HL-60/S4 treated with retinoic acid at 250 ng/mL for 4 days and 3 days (cell line): Measurements from ENCODE around the gene SP6.

ENCODE experiments used
- in situ Hi-C: fragments of 300-500 bp; cut with MboI; formaldehyde crosslinking; loops from 2 replicates; pipeline ENCODE4 v1.7.0; 2022; ENCODE audit warnings: low sequenced_read_pairs

SP6 gene

GRCh38 chr17:47857551-47858455, 6.8 kb upstream of the SP6 start:
- in situ Hi-C loops = no loop called here

GRCh38 chr17:47856830-47857229, 5.9 kb upstream of the SP6 start:
- in situ Hi-C loops = no loop called here

- in situ Hi-C loops = no loop called here
Observed at GRCh38 chr17:47855737-47856136, 4.8 kb upstream of the SP6 start.

DNA sequence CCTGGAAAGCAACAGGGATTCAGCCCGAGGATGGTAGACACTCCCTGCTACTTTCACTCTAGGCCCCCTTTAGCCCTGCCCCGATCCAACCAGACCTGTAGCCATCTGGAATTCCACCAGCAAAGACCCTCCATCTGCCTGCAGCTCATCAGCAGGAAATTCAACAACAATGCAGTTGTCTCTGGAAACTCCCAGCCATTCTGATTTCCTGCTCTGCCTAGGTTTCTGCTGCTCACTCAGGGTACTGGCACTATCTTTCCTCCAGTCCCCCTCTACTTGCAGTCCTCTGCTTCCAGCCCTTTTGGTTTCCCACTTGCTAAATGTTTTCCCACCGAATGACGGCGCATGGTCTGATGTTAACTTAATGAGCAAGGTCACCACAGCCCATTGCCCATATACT, 2.7 kb upstream of the SP6 start:
- in situ Hi-C loops = no loop called here

GRCh38 chr17:47852113-47852949, 1.4 kb upstream of the SP6 start:
- in situ Hi-C loops = no loop called here

- in situ Hi-C loops = no loop called here
Observed at GRCh38 chr17:47851764-47852112, 775 bp upstream of the SP6 start.

GRCh38 chr17:47850373-47850691, 631 bp downstream of the SP6 start:
- in situ Hi-C loops = no loop called here

DNA sequence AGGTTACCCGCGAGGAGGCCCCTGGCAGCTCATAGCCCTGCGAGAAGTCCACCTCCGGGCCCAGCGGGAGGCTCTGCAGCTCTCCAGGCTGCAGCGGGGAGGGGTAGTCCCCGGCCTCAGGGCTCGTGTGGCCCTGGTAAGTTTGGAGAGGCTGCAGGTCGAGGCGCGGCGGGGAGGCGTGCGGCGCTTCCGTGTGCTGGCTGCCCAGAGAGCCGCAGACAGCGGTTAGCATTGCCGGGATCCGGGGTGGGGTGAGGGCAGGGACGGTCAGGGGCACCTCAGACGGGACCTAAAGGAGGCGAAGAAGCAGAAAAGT, 2.8 kb downstream of the SP6 start:
- in situ Hi-C loops = no loop called here

DNA sequence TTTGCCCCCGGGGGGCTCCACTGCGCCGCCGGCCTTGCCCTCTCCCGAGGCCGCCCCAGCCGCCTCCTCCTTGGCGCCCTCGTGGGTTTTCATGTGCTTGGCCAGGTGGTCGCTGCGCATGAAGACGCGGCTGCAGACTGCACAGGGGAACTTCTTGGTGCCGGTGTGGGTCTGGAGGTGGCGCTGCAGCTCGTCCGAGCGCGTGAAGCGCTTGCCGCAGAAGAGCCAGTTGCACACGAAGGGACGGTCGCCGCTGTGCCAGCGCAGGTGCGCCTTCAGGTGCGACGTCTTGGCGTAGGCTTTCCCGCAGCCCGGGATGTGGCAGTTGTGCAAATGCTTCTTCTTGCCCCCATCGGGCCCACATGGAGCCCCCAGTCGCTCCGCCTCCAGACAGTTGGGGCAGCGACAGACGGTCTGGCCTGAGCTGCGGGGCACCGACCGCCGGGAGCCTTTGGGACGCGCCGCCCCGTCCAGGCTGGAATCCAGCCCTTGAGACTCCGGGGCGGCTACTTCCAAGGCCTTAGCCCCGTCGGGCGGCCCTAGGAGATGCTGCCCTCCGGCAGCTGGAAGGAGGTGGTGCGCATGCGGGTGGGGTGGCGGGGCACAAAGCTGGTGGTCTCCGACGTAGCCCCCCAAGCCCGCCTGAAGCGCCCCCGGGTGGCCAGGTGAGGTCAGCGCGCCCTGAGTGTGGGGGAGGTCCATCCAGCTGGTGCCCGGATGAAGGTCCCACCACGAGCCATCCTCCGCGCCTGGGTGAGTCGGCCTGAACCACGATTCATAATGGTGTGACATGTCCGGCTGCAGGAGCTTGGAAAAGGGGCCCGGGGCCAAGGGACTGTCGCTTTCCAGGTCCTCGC, 3.4 kb downstream of the SP6 start:
- in situ Hi-C loops = no loop called here

- in situ Hi-C loops = no loop called here
Observed at GRCh38 chr17:47846716-47847340, 4.1 kb downstream of the SP6 start.

DNA sequence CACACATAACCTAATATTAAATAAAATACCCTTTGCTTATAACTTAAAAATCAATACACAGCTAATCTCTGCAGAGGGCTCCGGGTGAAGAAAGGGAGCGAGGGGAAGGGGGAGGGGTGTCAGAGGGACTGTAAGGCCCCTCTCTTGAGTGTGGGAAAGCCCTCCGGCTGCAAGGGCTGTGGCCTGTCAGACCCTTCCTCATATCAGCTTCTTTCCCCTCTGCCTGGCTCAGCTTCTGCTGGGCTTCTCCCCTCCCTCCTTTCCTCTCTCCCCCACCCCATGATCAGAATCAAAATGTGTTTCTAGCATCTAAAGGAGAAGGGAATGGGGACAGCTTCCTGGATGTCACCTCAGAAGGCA, 5.3 kb downstream of the SP6 start:
- in situ Hi-C loops = no loop called here

GRCh38 chr17:47844814-47845715, 5.9 kb downstream of the SP6 start:
- in situ Hi-C loops = loop anchor here (5.0 kb wide), 1 partner anchor 47 kb away; no protein-coding TSS in a partner anchor

- in situ Hi-C loops = loop anchor here (5.0 kb wide), 1 partner anchor 48 kb away; no protein-coding TSS in a partner anchor
Observed at GRCh38 chr17:47844227-47844626, 6.7 kb downstream of the SP6 start.

DNA sequence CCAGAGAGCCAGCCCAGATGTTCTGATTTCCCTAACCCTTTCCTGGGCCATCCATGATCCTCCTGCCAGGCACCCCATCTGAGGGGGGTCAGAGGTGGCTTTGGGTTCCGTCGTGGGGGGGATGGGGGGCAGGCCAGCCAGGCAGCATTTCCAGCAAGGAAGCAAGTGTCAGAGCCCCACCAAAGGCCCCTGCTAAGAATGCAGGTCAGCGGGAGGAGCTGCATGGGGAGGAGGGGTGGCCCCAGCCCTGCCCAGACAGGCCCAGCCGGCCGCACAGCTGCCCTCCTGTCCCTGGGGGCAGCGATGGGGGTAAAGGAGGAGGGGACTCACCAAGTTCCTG, 7.6 kb downstream of the SP6 start:
- in situ Hi-C loops = loop anchor here (5.0 kb wide), 1 partner anchor 49 kb away; no protein-coding TSS in a partner anchor

GRCh38 chr17:47841488-47842291, 9.3 kb downstream of the SP6 start:
- in situ Hi-C loops = loop anchor here (5.0 kb wide), 1 partner anchor 51 kb away; no protein-coding TSS in a partner anchor

DNA sequence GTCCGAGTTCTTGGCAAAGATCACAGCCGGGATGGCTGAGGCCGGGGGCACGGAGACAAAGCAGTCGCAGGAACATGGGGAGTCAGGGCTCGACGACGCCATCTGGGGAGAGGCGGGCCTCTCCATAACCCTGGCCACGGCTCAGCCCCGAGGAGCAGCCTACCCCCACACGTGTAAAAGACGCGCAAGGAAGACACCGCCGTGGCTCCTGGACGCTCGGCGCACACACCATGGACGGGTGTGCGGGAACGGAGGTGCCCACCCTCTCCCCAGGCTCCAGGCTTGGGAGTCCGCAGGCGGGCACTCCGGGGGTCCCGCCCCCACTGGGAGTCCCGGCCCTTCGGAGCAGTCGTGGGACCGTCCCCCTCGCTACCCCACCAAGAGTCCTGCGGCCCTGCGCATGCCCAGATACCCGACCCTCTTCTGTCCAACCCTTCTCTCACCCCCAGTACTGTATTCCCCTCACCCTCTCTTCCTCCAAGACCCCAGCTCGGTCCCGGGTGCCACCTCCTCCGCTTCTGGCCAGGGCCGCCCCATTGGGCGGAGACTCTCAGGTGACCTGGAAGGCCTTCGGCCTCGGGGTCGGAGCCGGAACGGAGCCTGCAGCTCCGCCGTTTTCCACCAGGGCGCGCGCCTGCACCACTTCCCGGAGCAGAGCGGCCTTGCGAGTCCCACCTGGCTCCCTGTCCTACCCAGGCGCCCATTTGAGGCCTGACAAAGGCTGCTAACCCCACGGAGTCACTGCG, 10.0 kb downstream of the SP6 start, which contains the start of gene SCRN2:
Gene SCRN2, minus strand, starts transcription at position 532 of the 746 bp plus-strand sequence. Its CDS starts 430 bp downstream, at position 102.
- in situ Hi-C loops = loop anchor here (5.0 kb wide), 1 partner anchor 51 kb away; no protein-coding TSS in a partner anchor

DNA sequence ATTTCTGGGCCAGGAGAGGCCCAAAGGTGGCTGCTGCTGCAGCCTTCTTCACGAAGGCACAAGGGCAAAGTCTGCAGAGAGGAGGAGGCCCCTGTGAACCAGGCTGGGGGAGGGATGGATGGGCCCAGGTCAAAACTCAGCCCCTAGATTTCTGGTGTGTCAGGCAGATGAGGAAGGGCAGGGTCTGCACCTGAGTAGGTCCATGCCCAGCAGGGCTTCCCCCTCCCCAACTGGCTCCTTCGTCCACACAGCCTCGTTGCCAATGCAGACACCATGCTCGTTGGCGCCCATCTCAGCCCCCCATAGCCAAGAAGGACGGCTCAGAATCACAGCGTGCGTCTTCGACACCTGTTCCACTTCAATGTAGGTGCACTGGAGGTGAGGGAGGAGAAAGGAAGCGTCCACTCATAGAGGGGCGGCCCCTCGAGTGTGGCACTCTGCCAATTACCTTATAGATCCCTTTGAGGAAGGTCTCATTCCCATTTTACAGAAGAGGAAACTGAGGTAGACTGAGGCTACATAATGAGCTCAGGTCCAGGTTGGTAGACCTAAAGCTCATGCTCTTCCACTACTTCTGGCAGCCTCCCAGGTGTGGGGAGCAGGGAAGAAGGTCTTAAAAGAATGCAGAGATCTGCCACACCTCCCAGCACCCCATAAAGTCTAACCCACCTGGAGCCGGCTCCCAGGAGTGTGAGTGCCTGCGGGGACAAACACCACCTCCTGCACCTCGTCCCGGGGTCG, 10.8 kb downstream of the SP6 start:
- in situ Hi-C loops = loop anchor here (5.0 kb wide), 1 partner anchor 52 kb away; no protein-coding TSS in a partner anchor
